Uterus (tissue), 2 donors: ENCODE results near the gene HEXA.

ENCODE experiments used
- POLR2A ChIP-seq, 2 donors: fragments of 450-650 bp; IDR thresholded peaks; one replicate each; pipeline ENCODE4 v1.6.1; 2016; ENCODE audit warnings: antibody characterized with exemption in 2 of 2, mild to moderate bottlenecking in 1 of 2, moderate library complexity in 1 of 2
- TF ChIP-seq, protein P1 (sequence below), 4 experiments: fragments of 200-600 bp in 2 of 4; fragments of 450-650 bp in 2 of 4; sonication (generic) in 2 of 4; IDR thresholded peaks; one replicate each; pipeline ENCODE4 v1.5.1; 2016 to 2019; ENCODE audit warnings: antibody characterized with exemption in 4 of 4, mild to moderate bottlenecking in 2 of 4, moderate library complexity in 1 of 4

DNA sequence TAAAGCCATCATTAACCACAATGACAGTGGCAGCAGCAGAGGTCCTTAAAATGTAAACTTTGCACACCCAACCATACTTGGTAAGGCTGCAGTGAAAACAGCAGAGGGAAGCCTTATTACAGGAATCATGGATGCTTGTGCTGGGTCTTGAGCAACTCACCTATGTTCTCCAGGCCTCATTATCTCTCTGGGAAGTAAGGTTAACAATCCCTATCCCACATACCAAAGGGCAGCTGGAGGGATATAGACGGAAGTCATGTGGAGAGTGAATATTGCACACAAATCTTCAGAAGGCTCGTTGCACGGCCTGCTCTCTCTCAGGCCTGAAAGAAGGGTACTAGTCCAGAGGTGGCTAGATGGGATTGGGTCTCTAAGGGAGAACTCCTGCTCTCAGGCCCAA lies 30.0 kb downstream of the HEXA start:
- TF ChIP-seq, protein P1, sequence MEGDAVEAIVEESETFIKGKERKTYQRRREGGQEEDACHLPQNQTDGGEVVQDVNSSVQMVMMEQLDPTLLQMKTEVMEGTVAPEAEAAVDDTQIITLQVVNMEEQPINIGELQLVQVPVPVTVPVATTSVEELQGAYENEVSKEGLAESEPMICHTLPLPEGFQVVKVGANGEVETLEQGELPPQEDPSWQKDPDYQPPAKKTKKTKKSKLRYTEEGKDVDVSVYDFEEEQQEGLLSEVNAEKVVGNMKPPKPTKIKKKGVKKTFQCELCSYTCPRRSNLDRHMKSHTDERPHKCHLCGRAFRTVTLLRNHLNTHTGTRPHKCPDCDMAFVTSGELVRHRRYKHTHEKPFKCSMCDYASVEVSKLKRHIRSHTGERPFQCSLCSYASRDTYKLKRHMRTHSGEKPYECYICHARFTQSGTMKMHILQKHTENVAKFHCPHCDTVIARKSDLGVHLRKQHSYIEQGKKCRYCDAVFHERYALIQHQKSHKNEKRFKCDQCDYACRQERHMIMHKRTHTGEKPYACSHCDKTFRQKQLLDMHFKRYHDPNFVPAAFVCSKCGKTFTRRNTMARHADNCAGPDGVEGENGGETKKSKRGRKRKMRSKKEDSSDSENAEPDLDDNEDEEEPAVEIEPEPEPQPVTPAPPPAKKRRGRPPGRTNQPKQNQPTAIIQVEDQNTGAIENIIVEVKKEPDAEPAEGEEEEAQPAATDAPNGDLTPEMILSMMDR (IDR thresholded peaks at IDR 0.05): no peak
- TF ChIP-seq POLR2A (IDR thresholded peaks at IDR 0.05): no peak
